ENCODE measurements around the gene MOSPD2. TPM values are rescaled to one million over a fixed set of nuclear protein-coding genes. Genes with fewer than 3 reads are reported as not detected.

Gene MOSPD2
- total RNA-seq, 2 donors from 2014 or later: 12.1 to 23.1 TPM

DNA sequence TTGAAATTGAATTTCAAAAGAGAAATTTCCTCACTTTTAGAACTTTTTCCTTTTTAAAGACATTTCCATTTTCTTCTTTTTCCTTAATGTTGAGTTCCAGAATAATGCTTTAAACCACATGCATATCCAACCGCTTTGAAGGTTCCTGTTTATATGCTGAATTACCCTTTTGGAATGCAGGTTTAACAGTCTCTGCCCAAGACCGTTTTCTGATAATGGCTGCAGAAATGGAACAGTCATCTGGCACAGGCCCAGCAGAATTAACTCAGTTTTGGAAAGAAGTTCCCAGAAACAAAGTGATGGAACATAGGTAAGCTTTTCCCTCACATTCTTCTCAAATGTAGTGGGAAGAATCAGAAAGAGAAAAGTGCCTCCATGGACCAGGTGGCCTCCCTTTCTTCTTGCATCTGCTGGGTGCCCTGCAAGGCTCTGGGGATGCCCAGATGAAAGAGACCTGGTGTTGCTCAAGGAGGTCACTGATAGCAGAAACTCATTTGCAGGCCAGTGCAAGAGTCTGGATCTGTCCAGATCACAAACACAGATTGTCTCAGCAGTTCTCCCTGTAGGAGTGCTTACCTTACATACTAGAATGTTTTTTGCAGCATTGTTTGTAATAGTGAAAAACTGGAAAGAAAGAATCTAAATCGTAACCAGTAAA, 42.9 kb downstream of the MOSPD2 start:
- no peak overlapping the region for H3K27ac ChIP-seq
- H3K36me3 ChIP-seq: no peaks in the 10 kb centered on the region
- no peak for DNase-seq (ENCODE audit: low spot score)
- H3K9me3 ChIP-seq: no peaks in the 10 kb centered on the region
- H3K27me3 ChIP-seq (replicated peaks; ENCODE audit: insufficient read depth): no peaks in the 10 kb centered on the region
- intact Hi-C loops (cut with DNase I): no loop called here
- H3K4me3 ChIP-seq: no peak overlapping the region
- WGBS: 62% methylated on average over 3 of the region's 3 CpGs
- TF ChIP-seq POLR2A (IDR thresholded peaks at IDR 0.05) (no peak), POLR2AphosphoS5 (IDR thresholded peaks at IDR 0.05) (no peak), CTCF (IDR thresholded peaks at IDR 0.05) (no peak)
- no peaks in the 10 kb centered on the region for H3K4me1 ChIP-seq (replicated peaks)

DNA sequence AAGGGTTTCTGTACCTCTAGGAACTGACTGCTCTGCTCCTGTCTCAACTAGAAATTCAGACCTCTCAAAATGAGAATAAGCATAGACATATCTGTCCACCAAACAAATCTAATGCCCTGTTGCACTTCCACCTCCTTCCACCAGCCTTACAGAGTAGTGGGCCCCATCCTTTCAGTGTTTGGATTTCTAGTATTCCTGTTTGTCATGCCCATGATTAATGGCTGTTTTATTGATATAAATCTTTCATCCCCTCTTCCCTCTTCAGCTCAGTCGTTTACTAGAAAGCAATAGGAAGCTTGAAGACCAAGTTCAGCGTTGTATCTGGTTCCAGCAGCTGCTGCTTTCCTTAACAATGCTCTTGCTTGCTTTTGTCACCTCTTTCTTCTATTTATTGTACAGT, 46.2 kb downstream of the MOSPD2 start:
- 15% methylated on average over 2 of the region's 2 CpGs for WGBS
- Histone ChIP-seq H3K9me3 (no peaks in the 10 kb centered on the region), H3K4me3 (no peak overlapping the region), H3K4me1 (replicated peaks) (no peaks in the 10 kb centered on the region), H3K27ac (no peak overlapping the region), H3K27me3 (replicated peaks; ENCODE audit: insufficient read depth) (no peaks in the 10 kb centered on the region), H3K36me3 (no peaks in the 10 kb centered on the region)
- intact Hi-C loops (cut with DNase I): no loop called here
- DNase-seq (ENCODE audit: low spot score): no peak
- no peak for TF ChIP-seq CTCF (IDR thresholded peaks at IDR 0.05)
- no peak for TF ChIP-seq POLR2AphosphoS5 (IDR thresholded peaks at IDR 0.05)
- TF ChIP-seq POLR2A (IDR thresholded peaks at IDR 0.05): no peak

- Histone ChIP-seq H3K9me3 (no peaks in the 10 kb centered on the region), H3K27me3 (replicated peaks; ENCODE audit: insufficient read depth) (no peaks in the 10 kb centered on the region), H3K36me3 (no peaks in the 10 kb centered on the region), H3K4me1 (replicated peaks) (no peaks in the 10 kb centered on the region), H3K4me3 (no peak overlapping the region), H3K27ac (no peak overlapping the region)
- no peak for DNase-seq (ENCODE audit: low spot score)
- intact Hi-C loops (cut with DNase I): no loop called here
- TF ChIP-seq POLR2A (IDR thresholded peaks at IDR 0.05) (no peak), POLR2AphosphoS5 (IDR thresholded peaks at IDR 0.05) (no peak), CTCF (IDR thresholded peaks at IDR 0.05) (no peak)
- WGBS: 83% methylated on average over 2 of the region's 2 CpGs
Measured at GRCh38 chrX:14920196-14920595, 47.0 kb downstream of the MOSPD2 start.

DNA sequence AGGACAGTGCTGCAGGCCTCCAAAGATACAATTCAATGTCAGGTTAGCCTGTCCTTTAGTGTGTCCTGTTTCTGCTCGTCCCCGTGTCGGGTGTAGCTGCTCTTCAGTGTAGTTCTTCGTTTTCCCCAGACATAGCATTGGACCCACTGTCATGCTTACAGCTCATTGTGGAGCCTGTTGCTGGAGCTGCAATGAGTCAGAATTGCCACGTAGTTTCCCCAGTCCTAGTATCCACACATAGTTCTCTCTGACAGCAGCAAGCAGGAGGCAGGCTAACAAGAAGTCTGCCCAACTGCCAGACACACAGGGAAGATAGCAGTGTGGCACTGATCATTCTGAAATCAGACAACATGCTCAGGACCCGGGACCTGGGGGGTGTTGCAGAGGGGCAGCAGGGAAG, 49.2 kb downstream of the MOSPD2 start:
- no peak overlapping the region for H3K27ac ChIP-seq
- no peaks in the 10 kb centered on the region for H3K4me1 ChIP-seq (replicated peaks)
- no peak for TF ChIP-seq CTCF (IDR thresholded peaks at IDR 0.05)
- TF ChIP-seq POLR2A (IDR thresholded peaks at IDR 0.05): no peak
- TF ChIP-seq POLR2AphosphoS5 (IDR thresholded peaks at IDR 0.05): no peak
- no peaks in the 10 kb centered on the region for H3K9me3 ChIP-seq
- DNase-seq (ENCODE audit: low spot score): no peak
- intact Hi-C loops (cut with DNase I): no loop called here
- WGBS: 76% methylated on average over 6 of the region's 6 CpGs
- no peaks in the 10 kb centered on the region for H3K36me3 ChIP-seq
- no peaks in the 10 kb centered on the region for H3K27me3 ChIP-seq (replicated peaks; ENCODE audit: insufficient read depth)
- no peak overlapping the region for H3K4me3 ChIP-seq

DNA sequence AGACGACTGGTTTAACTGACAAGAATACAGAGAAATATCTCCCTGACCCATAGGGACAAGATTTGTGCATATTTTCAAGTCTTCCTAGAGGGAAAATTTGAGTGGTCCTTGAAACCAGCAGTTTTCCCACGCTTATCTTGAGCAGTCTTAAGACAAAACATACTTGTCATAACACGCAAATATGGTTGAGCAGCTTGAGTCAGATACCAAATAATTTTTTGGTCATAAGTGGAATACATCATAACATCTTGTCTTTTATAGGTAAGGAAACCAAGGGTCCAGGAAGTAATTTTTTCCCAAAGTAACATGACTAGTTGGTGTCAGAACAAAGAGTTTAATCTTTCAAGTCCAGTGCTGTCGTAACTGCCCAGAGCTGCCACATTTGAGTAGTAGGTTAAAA, 50.5 kb downstream of the MOSPD2 start:
- intact Hi-C loops (cut with DNase I): no loop called here
- WGBS: 94% methylated on average over 4 of the region's 4 CpGs
- DNase-seq (ENCODE audit: low spot score): no peak

More for the DNA sequence above, 50.5 kb downstream of the MOSPD2 start:
- no peaks in the 10 kb centered on the region for H3K9me3 ChIP-seq
- no peaks in the 10 kb centered on the region for H3K27me3 ChIP-seq (replicated peaks; ENCODE audit: insufficient read depth)
- H3K27ac ChIP-seq: no peak overlapping the region
- H3K4me3 ChIP-seq: no peak overlapping the region
- no peaks in the 10 kb centered on the region for H3K36me3 ChIP-seq
- TF ChIP-seq CTCF (IDR thresholded peaks at IDR 0.05): no peak
- no peak for TF ChIP-seq POLR2AphosphoS5 (IDR thresholded peaks at IDR 0.05)
- TF ChIP-seq POLR2A (IDR thresholded peaks at IDR 0.05): no peak
- no peaks in the 10 kb centered on the region for H3K4me1 ChIP-seq (replicated peaks)
